IPS DF 6.9 (cell line): Measurements from ENCODE around the gene CTXND2.
"Not testable (repeated sequence)": the region's sequence is repeated elsewhere in the genome, so short reads cannot be mapped to it uniquely, and the experiment has no call there.

Experiments
- DNase-seq: peaks from one replicate; pipeline ENCODE4 v3.0.0-alpha.2; 2013; ENCODE audit warnings: low read depth, low spot score
- H3K27ac ChIP-seq: one replicate; pipeline ENCODE4 v1.5.1; 2013; ENCODE audit warnings: low read length, control low read depth
- H3K27me3 ChIP-seq: 2 replicates; pipeline ENCODE4 v1.6.1; 2013; ENCODE audit warnings: mild to moderate bottlenecking, low read length; ENCODE audit not compliant: control insufficient read depth, insufficient read depth
- H3K36me3 ChIP-seq: 2 replicates; pipeline ENCODE4 v1.6.1; 2013; ENCODE audit warnings: low read length; ENCODE audit not compliant: control insufficient read depth, insufficient read depth
- H3K4me1 ChIP-seq: 2 replicates; pipeline ENCODE4 v1.6.1; 2013; ENCODE audit warnings: low read length; ENCODE audit not compliant: control insufficient read depth, insufficient read depth
- H3K4me3 ChIP-seq: 2 replicates; pipeline ENCODE4 v1.5.1; 2013; ENCODE audit warnings: mild to moderate bottlenecking, low read length
- H3K9me3 ChIP-seq: 2 replicates; pipeline ENCODE4 v1.6.1; 2013; ENCODE audit warnings: low read length, inconsistent platforms; ENCODE audit not compliant: control insufficient read depth, insufficient read depth
- WGBS: extraction: QIAGEN DNeasy Blood & Tissue Kit; methylation state at CpG from one replicate; pipeline ENCODE4 v1.1.7; 2013; ENCODE audit warnings: mixed read lengths, missing lambda C conversion rate; ENCODE audit not compliant: insufficient read length, insufficient coverage; 5-methylcytosine and 5-hydroxymethylcytosine counted together

Gene CTXND2

GRCh38 chr1:150887018-150887417 is at the start of gene CTXND2:
Gene CTXND2, plus strand, starts transcription at chr1:150887136. Its CDS starts 25,179 bp downstream, at chr1:150912315.
- no CpG with 5 or more reads among the region's 3 CpGs for WGBS
- no peaks in the 10 kb centered on the region for H3K9me3 ChIP-seq
- no peaks in the 10 kb centered on the region for H3K36me3 ChIP-seq
- H3K27me3 ChIP-seq: no peaks in the 10 kb centered on the region
- H3K4me1 ChIP-seq: no peaks in the 10 kb centered on the region
- no peak within 1 kb of the TSS for H3K4me3 ChIP-seq
- no peak for DNase-seq
- no peak within 1 kb of the TSS for H3K27ac ChIP-seq

GRCh38 chr1:150840850-150841249 is 46.1 kb upstream of the CTXND2 start:
- WGBS: no CpG with 5 or more reads among the region's 11 CpGs
- H3K4me1 ChIP-seq, H3K4me3 ChIP-seq, H3K27me3 ChIP-seq, DNase-seq, H3K36me3 ChIP-seq, H3K27ac ChIP-seq, H3K9me3 ChIP-seq: not testable (repeated sequence)

- H3K27ac ChIP-seq: no peak overlapping the region
- no peaks in the 10 kb centered on the region for H3K9me3 ChIP-seq
- no peaks in the 10 kb centered on the region for H3K4me1 ChIP-seq
- H3K4me3 ChIP-seq: no peak overlapping the region
- no CpG with 5 or more reads among the region's 3 CpGs for WGBS
- peaks cover 4% of the 10 kb centered on the region; the same call in 1 of the 2 replicates for H3K36me3 ChIP-seq
- no peak for DNase-seq
- H3K27me3 ChIP-seq: no peaks in the 10 kb centered on the region
These were observed 45.3 kb upstream of the CTXND2 start for GRCh38 chr1:150841626-150842025.

GRCh38 chr1:150842343-150842742 is 44.6 kb upstream of the CTXND2 start:
- Histone ChIP-seq H3K9me3 (no peaks in the 10 kb centered on the region), H3K4me1 (no peaks in the 10 kb centered on the region), H3K27me3 (no peaks in the 10 kb centered on the region), H3K4me3 (no peak overlapping the region), H3K36me3 (peaks cover 4% of the 10 kb centered on the region; the same call in 1 of the 2 replicates), H3K27ac (no peak overlapping the region)
- WGBS: no CpG with 5 or more reads among the region's 2 CpGs
- DNase-seq: no peak

GRCh38 chr1:150842964-150843363 is 44.0 kb upstream of the CTXND2 start:
- Histone ChIP-seq H3K27me3 (no peaks in the 10 kb centered on the region), H3K4me3 (no peak overlapping the region), H3K4me1 (no peaks in the 10 kb centered on the region), H3K36me3 (peaks cover 4% of the 10 kb centered on the region; the same call in 1 of the 2 replicates), H3K27ac (no peak overlapping the region), H3K9me3 (no peaks in the 10 kb centered on the region)
- no peak for DNase-seq
- WGBS: no CpG with 5 or more reads among the region's 2 CpGs

- Histone ChIP-seq H3K36me3 (peaks cover 4% of the 10 kb centered on the region; the same call in 1 of the 2 replicates), H3K27me3 (no peaks in the 10 kb centered on the region), H3K4me3 (no peak overlapping the region), H3K27ac (no peak overlapping the region), H3K4me1 (no peaks in the 10 kb centered on the region), H3K9me3 (no peaks in the 10 kb centered on the region)
- DNase-seq: no peak
- WGBS: no CpG with 5 or more reads among the region's 2 CpGs
These were observed 43.5 kb upstream of the CTXND2 start for GRCh38 chr1:150843474-150843873.

GRCh38 chr1:150846473-150847146 is 40.3 kb upstream of the CTXND2 start:
- H3K27me3 ChIP-seq: no peaks in the 10 kb centered on the region
- no peak overlapping the region for H3K27ac ChIP-seq
- no peaks in the 10 kb centered on the region for H3K36me3 ChIP-seq
- no peak overlapping the region for H3K4me3 ChIP-seq
- WGBS: no CpG with 5 or more reads among the region's 4 CpGs
- no peaks in the 10 kb centered on the region for H3K9me3 ChIP-seq
- no peak for DNase-seq
- no peaks in the 10 kb centered on the region for H3K4me1 ChIP-seq

GRCh38 chr1:150850801-150851362 is 36.1 kb upstream of the CTXND2 start:
- not testable (repeated sequence) for DNase-seq, H3K27me3 ChIP-seq, H3K36me3 ChIP-seq, H3K4me3 ChIP-seq, H3K4me1 ChIP-seq, H3K9me3 ChIP-seq, H3K27ac ChIP-seq
- no CpG with 5 or more reads among the region's 49 CpGs for WGBS

GRCh38 chr1:150852734-150853133 is 34.2 kb upstream of the CTXND2 start:
- not testable (repeated sequence) for H3K4me3 ChIP-seq

GRCh38 chr1:150863724-150864123 is 23.2 kb upstream of the CTXND2 start:
- Histone ChIP-seq H3K36me3 (no peaks in the 10 kb centered on the region), H3K27me3 (no peaks in the 10 kb centered on the region), H3K4me1 (no peaks in the 10 kb centered on the region), H3K27ac (no peak overlapping the region), H3K9me3 (no peaks in the 10 kb centered on the region), H3K4me3 (no peak overlapping the region)
- no CpG with 5 or more reads among the region's 2 CpGs for WGBS
- DNase-seq: no peak

More at GRCh38 chr1:150852734-150853133, 34.2 kb upstream of the CTXND2 start:
- not testable (repeated sequence) for H3K36me3 ChIP-seq, H3K4me1 ChIP-seq, H3K9me3 ChIP-seq, DNase-seq, H3K27ac ChIP-seq, H3K27me3 ChIP-seq
- WGBS: no CpG with 5 or more reads among the region's 3 CpGs

GRCh38 chr1:150864200-150864599 is 22.7 kb upstream of the CTXND2 start:
- H3K4me1 ChIP-seq, H3K27me3 ChIP-seq, H3K4me3 ChIP-seq, H3K9me3 ChIP-seq, DNase-seq, H3K27ac ChIP-seq, H3K36me3 ChIP-seq: not testable (repeated sequence)
- WGBS: no CpG with 5 or more reads among the region's 3 CpGs
